Stimulated activated CD8-positive, alpha-beta memory T cell treated with anti-CD3 and anti-CD28 coated beads, Interleukin-15, amount 100 ng/mL, for 4 hours (primary cell): ENCODE measurements around the gene NCOA6.
"Not testable (repeated sequence)": the region's sequence is repeated elsewhere in the genome, so short reads cannot be mapped to it uniquely, and the experiment has no call there.

Experiments
- DNase-seq, 2 donors: peaks; one replicate each; pipeline ENCODE4 v3.0.0-alpha.2; 2020; ENCODE audit warnings: low read depth in 2 of 2

NCOA6 gene

DNA sequence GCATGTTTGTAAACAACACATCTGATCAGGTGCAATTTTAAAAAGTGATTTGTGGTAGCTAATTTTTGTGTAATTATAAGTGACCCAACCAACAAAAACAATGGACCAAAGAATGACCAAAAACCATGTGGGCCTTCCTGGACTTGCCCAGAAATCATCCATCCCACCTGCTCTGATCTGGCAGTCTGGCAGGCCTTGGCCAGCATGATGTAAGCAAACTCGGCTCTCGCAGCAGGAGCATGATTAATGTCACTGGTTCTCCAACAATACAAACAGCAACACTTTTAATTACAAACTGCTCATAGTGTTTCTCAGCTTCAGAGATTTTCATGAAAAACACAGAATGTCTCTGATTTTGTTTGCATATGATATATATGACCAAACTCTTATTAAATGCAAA, 105.2 kb downstream of the NCOA6 start:
- DNase-seq = no peak

DNA sequence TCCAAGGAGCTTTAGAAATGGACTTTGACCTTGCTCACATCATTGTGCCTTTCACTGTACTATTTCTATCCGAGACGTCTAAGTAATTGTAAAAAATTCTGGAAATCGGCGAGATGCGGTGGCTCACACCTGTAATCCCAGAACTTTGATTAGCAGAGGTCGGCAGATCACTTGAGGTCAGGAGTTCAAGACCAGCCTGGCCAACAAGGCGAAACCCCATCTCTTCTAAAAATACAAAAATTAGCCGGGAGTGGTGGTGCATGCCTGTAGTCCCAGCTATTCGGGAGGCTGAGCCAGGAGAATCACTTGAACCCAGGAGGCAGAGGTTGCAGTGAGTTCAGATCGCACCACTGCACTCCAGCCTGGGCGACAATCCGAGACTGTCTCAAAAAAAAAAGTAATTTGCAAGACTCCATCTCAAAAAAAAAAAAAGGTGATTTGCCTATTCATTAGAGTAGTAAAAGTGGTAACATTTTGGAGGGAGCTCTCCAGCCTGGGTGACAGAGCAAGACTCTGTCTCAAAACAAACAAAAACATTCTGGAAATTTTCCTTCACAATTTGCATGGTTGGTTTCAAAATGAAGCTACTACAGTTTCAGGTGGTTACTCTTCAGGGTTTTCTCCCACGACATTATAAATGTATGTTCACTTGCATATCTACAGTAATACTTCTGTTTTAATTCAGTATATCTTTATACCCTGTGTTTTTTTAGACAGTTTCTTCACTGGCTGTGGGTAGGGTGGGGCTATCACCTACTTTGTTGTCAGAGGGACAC, 106.0 kb downstream of the NCOA6 start:
- DNase-seq = not testable (repeated sequence)

DNA sequence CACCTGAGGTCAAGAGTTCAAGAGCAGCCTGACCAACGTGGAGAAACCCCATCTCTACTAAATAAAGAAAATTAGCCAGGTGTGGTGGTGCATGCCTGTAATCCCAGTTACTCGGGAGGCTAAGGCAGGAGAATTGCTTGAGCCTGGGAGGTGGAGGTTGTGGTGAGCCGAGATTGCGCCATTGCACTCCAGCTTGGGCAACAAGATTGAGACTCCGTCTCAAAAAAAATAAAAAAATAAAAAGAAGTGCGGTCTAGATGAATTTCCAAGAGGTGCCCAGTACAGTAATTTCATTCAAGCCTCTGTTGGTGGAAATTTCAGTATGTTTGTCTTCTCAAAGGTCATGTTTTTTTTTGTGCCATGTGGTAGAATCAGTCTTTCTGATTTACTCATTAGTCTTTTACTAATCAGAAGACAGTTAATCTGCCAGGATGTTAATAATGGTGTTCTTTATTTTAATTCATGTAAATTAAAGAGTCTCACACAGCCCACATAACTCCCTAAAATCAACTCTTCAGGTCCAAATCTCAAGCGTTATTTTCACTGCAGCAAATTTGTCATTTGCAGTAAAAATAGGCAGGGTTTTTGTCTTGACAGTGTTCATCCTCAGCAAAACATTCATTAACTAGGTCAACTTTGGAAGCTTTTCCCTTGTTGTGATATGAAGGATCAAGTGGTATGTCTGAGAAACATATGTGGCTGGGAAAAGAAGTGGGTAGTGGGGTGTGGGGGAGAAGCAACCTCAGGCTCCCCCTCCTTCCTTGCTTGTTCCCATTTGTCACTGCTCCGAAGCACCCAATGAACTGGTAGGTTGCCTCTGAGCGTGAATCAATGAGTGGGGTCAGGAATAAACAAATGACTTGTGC, 108.0 kb downstream of the NCOA6 start:
- no peak for DNase-seq

DNA sequence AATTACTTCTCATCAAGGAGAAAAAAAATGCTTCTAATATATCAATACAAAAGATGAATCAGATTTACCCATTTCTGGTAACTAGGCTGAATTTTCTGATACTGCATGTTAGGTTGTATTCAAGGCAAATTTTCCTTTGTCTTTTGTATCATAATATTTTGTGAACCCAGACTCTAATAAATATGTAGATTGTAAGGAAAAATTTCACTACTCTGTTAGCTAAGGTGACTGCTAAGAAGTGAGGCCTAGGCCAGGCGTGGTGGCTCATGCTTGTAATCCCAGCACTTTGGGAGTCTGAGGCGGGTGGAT, 108.6 kb downstream of the NCOA6 start:
- DNase-seq = no peak

DNA sequence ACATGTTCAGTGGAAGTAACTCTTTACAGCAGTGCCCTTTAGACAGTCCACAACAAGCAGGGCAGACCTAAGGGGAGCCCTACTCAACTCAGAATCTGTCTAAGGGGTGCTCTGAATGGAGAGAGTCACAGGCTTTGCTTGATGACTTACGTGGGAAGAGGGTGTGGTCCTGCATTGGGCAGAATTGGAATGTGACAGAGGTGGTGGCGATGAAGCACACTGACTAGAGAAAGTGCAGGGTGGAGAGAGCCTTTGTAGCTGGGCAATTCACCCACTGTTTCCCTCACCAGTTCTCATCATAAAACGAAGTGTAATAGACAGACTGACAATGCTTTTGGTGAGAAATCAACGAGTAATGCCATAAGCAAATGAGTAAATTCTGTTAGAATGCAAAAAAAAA, 110.1 kb downstream of the NCOA6 start:
- DNase-seq = no peak

DNA sequence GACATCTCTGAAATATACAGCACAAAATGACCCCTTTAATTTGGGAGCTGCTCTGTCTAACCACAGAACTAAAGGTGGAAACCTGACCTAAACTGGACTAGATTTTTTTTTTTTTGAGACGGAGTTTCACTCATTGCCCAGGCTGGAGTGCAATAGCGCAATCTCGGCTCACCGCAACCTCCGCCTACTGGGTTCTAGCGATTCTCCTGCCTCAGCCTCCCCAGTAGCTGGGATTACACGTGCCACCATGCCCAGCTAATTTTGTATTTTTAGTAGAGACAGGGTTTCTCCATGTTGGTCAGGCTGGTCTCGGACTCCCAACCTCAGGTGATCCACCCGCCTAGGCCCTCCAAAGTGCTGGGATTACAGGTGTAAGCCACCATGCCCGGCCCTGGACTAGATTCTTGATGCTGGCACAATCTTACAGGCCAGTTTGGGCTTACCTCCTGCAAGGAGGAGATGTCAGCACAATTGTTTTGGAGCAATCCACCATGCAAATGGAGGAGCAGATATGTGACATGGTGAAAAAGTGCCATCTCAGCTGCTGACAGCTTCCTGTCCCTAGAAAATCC, 111.4 kb downstream of the NCOA6 start:
- not testable (repeated sequence) for DNase-seq

DNA sequence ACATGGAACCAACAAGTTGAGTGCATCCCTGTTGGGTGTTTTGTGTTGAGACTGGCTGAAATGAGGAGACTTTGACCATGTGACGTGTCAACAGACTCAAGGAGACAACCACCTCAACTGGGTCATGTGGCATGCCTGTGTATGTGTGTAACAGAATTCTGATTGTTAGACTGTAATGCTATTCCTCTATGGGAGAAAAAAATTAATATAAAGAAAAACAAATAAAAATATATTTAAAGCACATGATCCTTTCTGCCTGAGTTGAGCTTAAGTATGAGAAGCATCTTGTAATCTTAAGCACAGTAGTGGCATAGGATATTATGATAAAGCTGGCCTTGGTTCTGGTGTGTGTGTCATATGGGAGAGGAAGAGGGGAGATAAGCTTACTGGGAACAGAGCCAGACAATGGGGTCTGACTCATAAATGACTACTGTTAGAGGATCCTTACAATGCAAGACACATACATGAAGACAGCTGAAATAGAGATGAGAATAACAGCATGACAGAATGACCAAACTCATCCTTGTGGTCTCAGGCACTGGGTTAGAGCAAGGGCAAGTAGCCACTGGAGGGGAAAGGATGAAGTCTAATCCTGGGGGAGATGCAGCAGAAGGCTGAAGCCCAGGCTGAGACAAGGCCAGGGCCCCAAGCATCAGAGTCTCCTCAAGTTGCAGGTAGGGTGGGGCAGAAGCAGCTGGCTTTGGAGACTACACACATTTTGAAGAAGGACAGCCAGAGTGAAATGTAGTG, 112.1 kb downstream of the NCOA6 start:
- no peak for DNase-seq

DNA sequence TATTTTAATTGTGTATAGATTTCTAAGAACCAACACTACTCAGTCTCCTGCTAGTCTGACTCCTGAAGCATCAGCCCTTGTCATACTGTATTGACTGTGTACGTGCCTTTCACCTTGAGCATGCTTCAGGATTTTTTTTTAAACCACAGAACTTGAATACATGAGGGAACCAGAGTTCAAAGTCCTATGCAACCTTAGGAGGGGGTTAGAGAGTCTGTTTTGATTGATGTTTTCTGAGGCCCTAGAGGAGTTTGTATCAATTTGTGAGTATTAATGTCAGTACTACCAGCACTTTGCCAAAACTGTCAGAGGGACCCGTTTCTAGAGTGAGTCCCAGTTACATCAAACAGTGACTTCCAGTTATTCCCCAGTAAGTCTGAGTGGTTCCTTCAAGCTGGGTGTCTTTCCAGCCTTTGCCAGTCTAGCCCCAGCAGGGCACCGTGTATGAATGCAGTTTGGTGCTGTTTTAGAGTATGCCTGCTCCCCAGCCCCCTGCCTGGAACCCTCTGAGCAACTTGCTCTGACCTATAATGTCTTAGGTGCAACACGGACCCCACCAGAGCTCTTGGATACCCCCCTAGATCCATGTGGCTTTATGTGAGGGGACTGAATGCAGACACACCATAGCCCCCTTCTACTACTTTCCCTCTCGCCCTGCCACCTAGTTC, 112.8 kb downstream of the NCOA6 start:
- DNase-seq = no peak

DNA sequence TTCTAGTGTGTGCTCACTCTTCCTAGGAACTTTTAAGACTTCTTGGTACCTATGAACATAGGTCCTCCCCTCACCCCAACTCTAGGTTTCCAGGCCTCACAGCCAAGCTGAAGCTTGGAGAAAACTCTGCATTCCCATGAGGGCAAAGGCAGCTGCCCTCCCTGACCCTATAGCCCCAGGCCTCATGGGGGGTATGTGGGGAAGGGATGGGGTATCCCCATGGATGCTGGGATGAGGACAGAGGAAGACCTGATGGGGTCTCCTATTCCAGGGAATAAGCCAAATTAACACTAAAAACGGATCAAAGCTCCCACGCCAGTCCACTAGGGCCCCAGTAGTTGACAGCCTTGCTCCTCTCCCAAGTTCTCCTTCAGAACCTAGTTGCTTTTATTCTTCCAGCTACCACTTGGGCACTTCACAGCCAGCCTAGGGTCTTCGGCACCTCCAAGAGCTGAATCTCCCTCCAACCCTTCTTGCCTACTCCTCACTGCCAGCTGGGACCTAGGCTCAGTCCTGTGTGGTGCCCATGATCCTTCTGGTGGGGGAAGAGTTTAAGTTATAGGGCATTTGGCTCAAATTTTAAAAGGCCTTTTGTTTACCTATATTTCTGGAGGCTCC, 113.5 kb downstream of the NCOA6 start:
- DNase-seq = no peak

DNA sequence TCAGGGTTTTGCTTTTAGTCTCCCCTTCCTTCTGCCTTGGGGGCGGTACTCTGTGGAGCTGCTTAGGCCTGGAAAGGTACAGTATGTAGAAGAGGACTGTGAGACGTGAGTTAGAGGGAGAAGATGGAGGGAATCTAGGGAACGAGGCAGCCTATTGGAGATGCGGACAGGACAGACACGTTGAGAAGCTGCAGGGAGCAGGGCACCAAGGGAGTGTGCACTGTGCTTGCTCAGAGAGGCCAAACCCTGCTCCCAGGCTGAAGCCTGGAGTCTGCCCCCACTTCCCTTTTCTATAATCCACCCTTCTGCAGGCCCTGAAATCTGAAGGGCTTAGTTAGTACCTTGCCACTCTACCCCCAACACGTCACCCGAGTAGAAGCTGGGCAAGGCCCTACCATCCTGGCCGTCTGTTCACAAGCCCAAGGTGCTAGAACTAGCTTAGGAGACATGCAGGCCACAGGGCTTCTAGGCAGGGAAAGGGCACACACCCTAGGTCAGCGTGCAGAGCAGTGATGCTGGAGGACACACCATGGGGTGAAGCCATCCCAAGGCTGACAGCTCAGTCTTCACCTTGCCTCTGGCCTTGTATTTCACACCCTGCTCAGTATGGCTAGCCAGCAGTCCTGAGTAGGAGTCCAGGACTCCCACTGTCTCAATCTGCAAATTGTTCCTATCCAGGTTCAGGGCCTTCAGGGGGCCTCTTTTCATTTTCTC, 114.4 kb downstream of the NCOA6 start:
- no peak for DNase-seq

DNA sequence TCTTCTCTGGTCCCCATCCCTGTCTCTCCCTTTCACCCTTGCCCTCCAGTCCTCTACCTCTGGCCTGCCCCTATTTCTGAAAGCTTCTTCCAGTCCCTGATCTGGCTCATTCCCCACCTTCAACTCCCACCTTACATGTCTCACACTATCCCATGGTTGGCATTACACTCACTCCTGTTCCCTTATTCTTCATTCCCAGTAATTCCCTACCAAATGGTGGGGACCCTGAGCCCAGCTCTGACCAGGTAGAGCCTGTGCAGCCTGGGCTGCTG, 114.9 kb downstream of the NCOA6 start:
- no peak for DNase-seq

DNA sequence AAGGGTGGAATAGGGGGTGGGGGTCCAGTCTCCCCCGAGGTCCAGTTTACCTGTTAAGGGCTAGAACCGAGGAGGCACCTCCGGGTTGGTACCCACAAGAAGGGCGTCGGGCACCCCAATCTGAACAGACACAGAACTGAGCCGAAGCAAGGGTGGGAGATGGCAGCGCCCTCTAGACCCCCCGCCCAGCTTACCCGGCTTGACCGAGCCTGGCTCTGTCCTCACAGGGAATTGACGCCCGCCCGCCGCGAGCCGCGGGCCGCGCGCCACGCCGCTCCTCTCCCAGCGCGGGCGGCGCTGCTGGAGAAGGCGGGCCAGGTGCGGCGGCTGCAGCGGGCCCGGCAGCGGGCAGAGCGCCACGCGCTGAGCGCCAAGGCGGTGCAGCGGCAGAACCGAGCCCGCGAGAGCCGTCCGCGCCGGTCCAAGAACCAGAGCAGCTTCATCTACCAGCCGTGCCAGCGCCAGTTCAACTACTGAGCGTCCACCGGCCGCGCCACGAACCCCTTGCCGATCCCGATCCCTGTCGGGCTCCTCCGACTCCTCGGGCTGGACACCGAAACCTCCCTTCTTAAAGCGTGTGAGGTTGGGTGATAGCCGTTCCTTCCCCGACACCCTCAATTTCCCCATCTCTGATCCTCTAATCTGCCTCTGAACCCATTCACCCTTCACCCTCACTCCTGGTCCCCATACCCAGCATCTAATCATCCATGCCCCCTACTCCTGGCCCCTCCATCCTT, 115.5 kb downstream of the NCOA6 start:
- DNase-seq = peak; percentile 31 to 37

DNA sequence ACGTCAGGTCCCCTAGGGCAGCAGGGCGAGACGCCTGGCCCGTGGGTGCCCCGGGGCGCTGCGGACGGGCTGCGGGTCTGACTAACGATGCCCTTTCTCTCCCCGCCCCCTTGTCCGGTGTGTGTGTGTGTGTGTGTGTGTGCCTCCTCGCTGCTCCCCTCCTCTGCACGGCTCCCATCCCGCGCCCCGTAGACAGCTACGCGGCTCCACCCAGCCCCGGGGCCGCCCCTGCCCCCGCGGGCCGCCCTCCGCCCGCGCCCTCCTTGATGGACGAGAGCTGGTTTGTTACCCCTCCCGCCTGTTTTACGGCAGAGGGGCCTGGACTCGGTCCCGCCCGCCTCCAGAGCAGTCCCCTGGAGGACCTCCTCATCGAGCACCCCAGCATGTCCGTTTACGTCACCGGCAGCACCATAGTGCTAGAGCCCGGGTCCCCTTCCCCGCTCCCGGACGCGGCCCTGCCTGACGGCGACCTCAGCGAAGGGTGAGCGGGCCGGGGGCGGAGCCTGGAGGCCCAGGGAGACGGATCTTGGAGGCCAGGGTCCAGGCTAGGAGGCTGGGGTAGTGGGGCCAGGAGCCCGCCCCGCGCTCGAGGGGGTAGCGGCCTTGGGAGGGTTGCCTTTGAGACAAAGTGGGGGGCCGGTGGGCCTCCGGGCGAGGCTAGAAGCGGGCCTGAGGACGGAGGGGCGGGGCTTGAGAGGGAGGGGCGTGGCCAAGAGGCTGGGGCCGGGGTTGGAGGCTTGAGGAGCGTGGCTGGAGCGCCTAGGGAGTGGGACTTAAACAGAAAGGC, 116.2 kb downstream of the NCOA6 start:
- DNase-seq = peak; percentile 50 to 60

DNA sequence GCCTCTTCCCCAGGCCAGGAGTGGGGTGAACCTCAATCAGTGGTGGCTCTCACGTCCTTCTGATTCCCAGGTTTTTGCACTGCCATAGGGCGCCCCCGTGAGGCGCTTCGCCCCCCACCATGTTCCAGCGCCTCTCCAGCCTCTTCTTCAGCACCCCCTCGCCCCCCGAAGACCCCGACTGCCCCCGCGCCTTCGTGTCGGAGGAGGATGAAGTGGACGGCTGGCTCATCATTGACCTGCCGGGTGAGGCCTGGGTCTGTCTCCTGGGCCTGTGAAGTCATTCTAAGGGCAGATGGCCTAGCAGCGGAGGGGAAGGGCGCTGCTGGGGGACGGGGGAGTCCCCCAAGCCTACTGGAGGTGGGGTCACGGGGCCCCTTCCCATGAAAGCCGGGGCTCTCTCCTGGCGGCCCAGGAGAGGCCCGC, 116.8 kb downstream of the NCOA6 start:
- DNase-seq = peak in 1 of 2 donors; percentile 25

DNA sequence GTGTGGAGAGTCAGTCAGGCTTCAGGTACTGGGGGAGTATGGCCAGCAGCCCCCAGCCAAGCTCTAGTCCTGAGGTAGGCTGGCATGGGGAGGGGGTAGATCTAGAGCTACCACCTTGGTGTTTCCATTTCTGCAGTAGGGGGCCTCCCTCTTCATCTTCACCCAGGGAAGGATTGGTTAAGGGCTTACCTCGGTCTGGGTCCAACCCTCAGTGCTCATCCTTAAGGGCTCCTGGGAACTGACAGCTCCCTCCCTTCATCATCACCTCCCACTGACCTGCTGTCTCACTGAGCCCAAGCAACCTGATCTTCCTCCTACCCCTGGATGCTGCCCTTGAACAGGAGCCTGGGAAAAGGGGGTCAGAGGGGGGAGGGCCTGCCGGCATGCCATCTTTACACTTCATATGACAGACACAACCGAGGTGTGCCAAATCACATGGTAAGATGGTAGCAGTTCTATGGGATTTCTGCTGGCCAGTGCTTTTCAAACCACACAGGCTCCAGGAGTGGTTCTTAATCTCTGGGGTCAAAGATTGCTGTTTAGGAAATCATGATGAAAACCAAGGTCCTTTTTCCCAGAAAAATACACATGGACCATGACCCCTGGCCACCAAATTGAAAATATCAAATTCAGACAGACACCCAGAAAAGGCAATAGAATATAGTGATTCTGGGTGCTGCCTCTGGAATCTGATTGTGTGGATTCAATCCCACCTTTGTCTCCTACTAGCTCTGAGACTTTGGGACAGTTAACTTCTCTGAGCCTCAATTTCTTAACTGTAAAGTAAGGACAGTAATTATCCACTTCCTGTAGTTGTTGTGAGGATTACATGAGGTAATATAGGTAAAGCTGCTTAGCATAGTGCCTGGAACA, 118.3 kb downstream of the NCOA6 start:
- DNase-seq = no peak

DNA sequence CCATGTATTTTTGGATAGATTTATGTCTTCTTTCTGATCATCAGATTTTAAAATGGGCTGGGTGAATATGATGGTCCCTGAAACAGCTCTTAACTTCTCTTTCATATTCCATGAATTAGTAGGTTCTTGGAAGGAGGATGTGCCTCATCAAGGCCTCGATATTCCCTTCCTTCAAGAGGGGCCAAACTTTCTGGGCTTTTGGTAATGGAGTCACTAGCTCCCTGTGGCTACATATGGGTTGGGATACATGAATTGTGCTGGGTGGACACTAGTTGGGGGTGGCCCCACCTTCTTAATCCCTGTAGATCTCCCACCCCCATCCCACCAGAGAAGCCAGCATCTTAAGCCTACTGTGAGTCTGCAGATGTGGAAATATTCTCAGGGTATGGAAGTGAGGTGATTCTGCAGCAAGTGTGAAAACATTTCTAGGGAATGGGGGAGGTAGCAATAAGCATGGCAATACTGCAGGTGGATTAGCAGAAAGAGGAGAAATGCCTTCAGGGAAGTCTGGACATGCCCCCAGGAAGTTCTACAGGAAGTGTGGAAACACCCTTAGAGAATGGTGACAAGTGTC, 119.1 kb downstream of the NCOA6 start:
- no peak for DNase-seq

DNA sequence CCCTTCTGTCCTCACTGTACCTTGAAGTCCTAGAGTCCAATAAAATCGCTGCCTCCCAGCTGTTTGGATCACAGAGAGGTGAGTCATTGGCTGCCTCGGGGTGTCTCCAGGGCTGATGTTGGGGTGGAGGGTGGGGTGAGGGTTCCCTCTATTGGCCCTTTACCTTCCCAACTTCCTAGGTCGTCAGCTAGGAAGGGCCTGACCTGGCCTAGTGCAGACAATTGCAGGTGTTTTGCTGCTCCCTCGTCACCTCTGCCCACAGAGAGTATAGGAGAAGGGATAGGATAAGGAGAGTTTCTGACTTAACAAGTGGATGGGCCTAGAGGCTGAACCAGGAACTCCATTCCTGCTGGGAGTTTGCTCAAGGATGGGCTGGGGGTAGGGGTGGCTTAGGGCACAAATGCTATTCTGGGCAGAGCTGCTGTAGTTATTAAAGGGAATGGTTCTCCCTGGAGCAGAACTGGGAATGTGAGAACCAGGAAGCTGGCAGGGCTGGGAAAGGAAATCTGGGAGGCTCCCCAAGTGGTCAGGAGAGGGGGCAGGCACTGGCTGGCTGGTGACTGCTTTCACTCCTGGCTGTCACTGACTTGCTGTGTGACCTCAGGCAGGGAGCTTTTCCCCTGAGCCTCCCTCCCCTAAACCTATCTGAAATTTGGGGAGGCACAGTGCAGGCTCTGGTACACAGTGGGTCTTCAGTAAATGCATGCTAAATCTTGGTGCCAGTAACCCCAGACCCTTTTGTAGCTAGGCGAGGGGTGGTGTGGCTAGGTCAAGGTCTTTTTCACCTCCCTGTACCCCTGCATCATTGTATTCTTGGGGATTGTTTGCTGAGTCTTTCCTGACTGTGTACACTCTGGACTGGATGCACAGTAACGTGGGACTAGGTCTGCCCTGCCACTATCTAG, 119.8 kb downstream of the NCOA6 start:
- DNase-seq = no peak
